Measurements from ENCODE around the gene HRG.
"Not testable (repeated sequence)": the region's sequence is repeated elsewhere in the genome, so short reads cannot be mapped to it uniquely, and the experiment has no call there.

The HRG gene

DNA sequence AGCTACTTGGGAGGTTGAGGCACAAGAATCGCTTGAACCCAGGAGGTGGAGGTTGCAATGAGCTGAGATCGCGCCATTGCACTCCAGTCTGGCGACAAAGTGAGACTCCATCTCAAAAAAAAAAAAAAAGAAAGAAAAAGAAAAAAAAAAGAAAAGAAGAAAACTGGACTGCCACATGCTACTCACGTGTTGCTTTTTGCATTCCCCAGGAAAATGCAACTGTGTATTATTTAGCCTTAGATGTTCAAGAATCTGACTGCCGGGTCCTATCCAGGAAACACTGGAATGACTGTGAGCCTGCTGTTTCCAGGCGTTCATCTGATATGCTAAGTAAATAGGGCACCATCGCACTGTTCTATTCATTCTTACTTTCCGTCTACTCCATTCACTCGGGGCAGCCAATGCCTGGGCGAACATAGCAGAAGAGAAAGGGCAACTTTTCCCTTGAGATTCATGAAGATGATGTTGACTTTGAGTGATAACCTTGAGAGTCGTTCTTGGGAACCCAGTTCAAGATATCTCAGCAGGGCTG, 21.4 kb downstream of the HRG start:
- no peak overlapping the region for H3K9ac ChIP-seq (ENCODE audit: low read depth, low read length)
- no peaks in the 10 kb centered on the region for H3K36me3 ChIP-seq (ENCODE audit: insufficient read depth, low read depth, low read length)
- no peak overlapping the region for H3K27ac ChIP-seq (ENCODE audit: low read length)
- peaks cover 6% of the 10 kb centered on the region for H3K9me3 ChIP-seq (ENCODE audit: insufficient read depth, low read depth, low read length)
- H3K4me1 ChIP-seq (ENCODE audit: insufficient read depth, low read length): no peaks in the 10 kb centered on the region
- H3K27me3 ChIP-seq (ENCODE audit: insufficient read depth, low read length): no peaks in the 10 kb centered on the region
- no peak overlapping the region for H3K4me3 ChIP-seq (ENCODE audit: low read length)

DNA sequence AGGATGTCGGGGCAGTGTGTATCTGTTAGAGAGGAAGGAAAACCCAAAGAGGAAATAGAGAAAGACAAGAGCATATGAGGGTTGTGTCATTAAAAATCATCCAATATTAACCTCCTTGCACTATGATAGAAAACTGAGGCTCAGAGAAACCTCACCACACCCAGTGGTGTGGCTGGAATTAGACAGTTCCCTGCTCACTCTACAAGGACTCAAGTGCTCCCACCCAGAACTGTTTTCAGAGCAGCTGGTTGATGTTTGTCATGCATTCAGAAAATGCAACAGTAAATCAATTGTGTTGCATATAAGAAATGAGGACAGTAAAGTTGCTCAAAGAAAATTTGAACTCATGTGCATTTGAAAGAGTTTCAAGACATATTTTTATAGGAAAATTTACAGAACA, 24.5 kb downstream of the HRG start:
- not testable (repeated sequence) for H3K36me3 ChIP-seq (ENCODE audit: insufficient read depth, low read depth, low read length); H3K9ac ChIP-seq (ENCODE audit: low read depth, low read length); H3K4me3 ChIP-seq (ENCODE audit: low read length); H3K27me3 ChIP-seq (ENCODE audit: insufficient read depth, low read length); H3K9me3 ChIP-seq (ENCODE audit: insufficient read depth, low read depth, low read length); H3K4me1 ChIP-seq (ENCODE audit: insufficient read depth, low read length); H3K27ac ChIP-seq (ENCODE audit: low read length)

DNA sequence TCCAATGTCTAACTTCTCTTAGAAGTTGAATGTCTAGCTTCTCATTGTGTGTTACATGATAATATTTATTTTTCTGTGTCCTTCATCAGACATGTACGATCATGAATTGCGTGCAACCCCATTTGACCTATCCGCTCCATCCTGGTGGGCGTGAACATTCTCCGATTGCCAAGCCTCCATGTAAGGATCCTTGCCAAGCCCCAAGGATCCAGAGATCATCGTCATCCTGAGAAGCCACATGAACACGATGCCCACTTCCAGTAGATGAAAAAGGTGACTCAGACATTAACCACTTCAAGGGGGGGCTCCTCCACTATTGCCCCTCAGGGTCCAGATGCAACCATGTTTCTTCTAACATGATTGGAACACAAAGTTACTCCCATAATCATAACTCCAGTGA, 25.9 kb downstream of the HRG start:
- H3K4me3 ChIP-seq (ENCODE audit: low read length): no peak overlapping the region
- H3K9ac ChIP-seq (ENCODE audit: low read depth, low read length): no peak overlapping the region
- H3K9me3 ChIP-seq (ENCODE audit: insufficient read depth, low read depth, low read length): no peaks in the 10 kb centered on the region
- no peak overlapping the region for H3K27ac ChIP-seq (ENCODE audit: low read length)
- H3K36me3 ChIP-seq (ENCODE audit: insufficient read depth, low read depth, low read length): no peaks in the 10 kb centered on the region
- H3K4me1 ChIP-seq (ENCODE audit: insufficient read depth, low read length): peaks cover 4% of the 10 kb centered on the region; the same call in 1 of the 2 replicates
- no peaks in the 10 kb centered on the region for H3K27me3 ChIP-seq (ENCODE audit: insufficient read depth, low read length)

DNA sequence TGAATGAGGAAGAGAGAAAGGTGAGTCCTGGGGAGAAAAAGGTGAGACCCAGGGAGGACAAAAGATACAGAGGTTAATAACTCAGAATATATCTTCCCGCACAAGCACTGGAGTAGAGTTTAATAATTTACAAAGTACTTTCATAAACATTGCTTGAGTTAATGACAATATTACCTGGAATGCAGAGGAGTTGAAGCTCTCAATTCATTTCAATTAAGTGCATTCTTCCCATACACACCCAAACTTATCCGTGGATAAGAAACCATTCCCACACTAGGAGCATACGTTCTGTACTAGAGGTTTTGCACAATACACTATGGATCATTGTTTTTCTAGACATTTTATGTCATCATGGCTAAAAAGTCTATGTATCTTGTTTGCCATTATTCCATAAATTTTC, 28.0 kb downstream of the HRG start:
- H3K36me3 ChIP-seq (ENCODE audit: insufficient read depth, low read depth, low read length): no peaks in the 10 kb centered on the region
- H3K9ac ChIP-seq (ENCODE audit: low read depth, low read length): no peak overlapping the region
- H3K4me1 ChIP-seq (ENCODE audit: insufficient read depth, low read length): peaks cover 4% of the 10 kb centered on the region; the same call in 1 of the 2 replicates
- H3K4me3 ChIP-seq (ENCODE audit: low read length): no peak overlapping the region
- no peaks in the 10 kb centered on the region for H3K27me3 ChIP-seq (ENCODE audit: insufficient read depth, low read length)
- H3K9me3 ChIP-seq (ENCODE audit: insufficient read depth, low read depth, low read length): no peaks in the 10 kb centered on the region
- no peak overlapping the region for H3K27ac ChIP-seq (ENCODE audit: low read length)

DNA sequence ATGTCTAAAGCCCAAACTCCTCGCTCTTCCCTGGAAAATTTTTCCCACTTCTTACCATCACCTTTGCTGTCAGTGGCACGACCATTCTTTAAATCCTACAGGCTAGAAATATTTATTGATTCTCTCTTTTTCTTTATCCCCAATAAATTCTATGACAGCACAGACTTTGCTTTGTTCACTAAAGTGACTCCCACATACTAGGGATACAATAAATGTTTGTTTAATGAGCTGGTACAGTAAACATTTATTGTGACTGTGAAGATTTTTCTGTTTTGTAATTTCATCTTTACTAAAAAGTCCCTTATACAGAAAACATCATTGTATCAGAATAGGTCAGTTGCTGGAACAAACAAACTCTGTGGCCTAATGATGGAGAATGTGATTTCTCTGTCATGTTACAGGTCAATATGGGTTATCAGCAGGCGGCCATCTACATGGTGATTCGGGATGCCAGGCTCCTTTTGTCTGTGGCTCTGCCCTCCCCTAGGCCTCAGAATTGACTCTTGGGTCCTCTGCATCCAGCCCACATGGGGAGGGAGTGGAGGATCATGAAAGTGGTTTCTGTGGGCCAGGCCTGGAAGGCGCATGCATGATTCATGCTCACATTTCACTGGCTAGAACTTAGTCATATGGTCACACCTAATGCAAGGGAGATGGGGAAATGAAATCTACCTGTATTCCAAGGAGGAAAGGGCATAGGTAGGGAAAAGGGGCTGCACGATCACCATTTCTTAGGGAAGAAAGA, 28.6 kb downstream of the HRG start:
- no peaks in the 10 kb centered on the region for H3K9me3 ChIP-seq (ENCODE audit: insufficient read depth, low read depth, low read length)
- H3K4me1 ChIP-seq (ENCODE audit: insufficient read depth, low read length): peaks cover 4% of the 10 kb centered on the region; the same call in 1 of the 2 replicates
- no peaks in the 10 kb centered on the region for H3K27me3 ChIP-seq (ENCODE audit: insufficient read depth, low read length)
- H3K4me3 ChIP-seq (ENCODE audit: low read length): no peak overlapping the region
- no peak overlapping the region for H3K27ac ChIP-seq (ENCODE audit: low read length)
- no peak overlapping the region for H3K9ac ChIP-seq (ENCODE audit: low read depth, low read length)
- H3K36me3 ChIP-seq (ENCODE audit: insufficient read depth, low read depth, low read length): no peaks in the 10 kb centered on the region

DNA sequence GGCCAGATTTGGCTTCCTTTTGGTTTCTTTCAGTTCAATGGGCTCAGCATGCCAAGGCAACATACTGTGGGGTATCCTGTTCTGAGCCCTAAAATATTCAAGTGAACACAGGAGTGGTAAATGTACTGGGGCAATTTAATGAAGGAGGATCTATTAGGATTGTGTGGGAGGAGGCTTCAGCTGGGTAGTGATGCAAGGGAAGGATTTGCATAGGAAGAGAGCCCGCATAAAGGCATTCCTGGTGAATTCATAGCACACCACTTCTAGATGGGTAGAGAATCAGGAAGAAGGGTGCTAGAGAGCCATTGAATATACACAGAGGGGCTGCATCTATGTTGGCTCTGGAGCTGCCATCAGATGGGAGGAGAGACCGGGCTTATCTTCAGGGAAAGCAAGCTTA, 30.7 kb downstream of the HRG start:
- H3K27ac ChIP-seq (ENCODE audit: low read length): no peak overlapping the region
- no peaks in the 10 kb centered on the region for H3K9me3 ChIP-seq (ENCODE audit: insufficient read depth, low read depth, low read length)
- H3K36me3 ChIP-seq (ENCODE audit: insufficient read depth, low read depth, low read length): no peaks in the 10 kb centered on the region
- H3K4me3 ChIP-seq (ENCODE audit: low read length): no peak overlapping the region
- H3K4me1 ChIP-seq (ENCODE audit: insufficient read depth, low read length): peaks cover 4% of the 10 kb centered on the region; the same call in 1 of the 2 replicates
- no peaks in the 10 kb centered on the region for H3K27me3 ChIP-seq (ENCODE audit: insufficient read depth, low read length)
- no peak overlapping the region for H3K9ac ChIP-seq (ENCODE audit: low read depth, low read length)

- no peaks in the 10 kb centered on the region for H3K36me3 ChIP-seq (ENCODE audit: insufficient read depth, low read depth, low read length)
- no peak overlapping the region for H3K9ac ChIP-seq (ENCODE audit: low read depth, low read length)
- H3K27me3 ChIP-seq (ENCODE audit: insufficient read depth, low read length): no peaks in the 10 kb centered on the region
- H3K4me1 ChIP-seq (ENCODE audit: insufficient read depth, low read length): peaks cover 4% of the 10 kb centered on the region; the same call in 1 of the 2 replicates
- no peak overlapping the region for H3K27ac ChIP-seq (ENCODE audit: low read length)
- H3K4me3 ChIP-seq (ENCODE audit: low read length): no peak overlapping the region
- no peaks in the 10 kb centered on the region for H3K9me3 ChIP-seq (ENCODE audit: insufficient read depth, low read depth, low read length)
These were observed 31.7 kb downstream of the HRG start for GRCh38 chr3:186697510-186697909.

GRCh38 chr3:186700267-186700666, 34.5 kb downstream of the HRG start:
- no peak overlapping the region for H3K9ac ChIP-seq (ENCODE audit: low read depth, low read length)
- H3K27ac ChIP-seq (ENCODE audit: low read length): no peak overlapping the region
- H3K9me3 ChIP-seq (ENCODE audit: insufficient read depth, low read depth, low read length): no peaks in the 10 kb centered on the region
- H3K4me1 ChIP-seq (ENCODE audit: insufficient read depth, low read length): no peaks in the 10 kb centered on the region
- H3K27me3 ChIP-seq (ENCODE audit: insufficient read depth, low read length): no peaks in the 10 kb centered on the region
- no peak overlapping the region for H3K4me3 ChIP-seq (ENCODE audit: low read length)
- no peaks in the 10 kb centered on the region for H3K36me3 ChIP-seq (ENCODE audit: insufficient read depth, low read depth, low read length)

DNA sequence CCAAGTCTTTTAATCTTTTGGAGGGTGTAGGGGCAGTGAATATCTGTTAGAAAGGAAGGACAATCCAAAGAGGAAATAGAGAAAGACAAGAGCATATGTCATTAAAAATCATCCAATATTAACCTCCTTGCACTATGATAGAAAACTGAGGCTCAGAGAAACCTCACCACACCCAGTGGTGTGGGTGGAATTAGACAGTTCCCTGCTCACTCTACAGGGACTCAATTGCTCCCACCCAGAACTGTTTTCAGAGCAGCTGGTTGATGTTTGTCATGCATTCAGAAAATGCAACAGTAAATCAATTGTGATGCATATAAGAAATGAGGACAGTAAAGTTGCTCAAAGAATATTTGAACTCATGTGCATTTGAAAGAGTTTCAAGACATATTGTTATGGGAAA, 36.6 kb downstream of the HRG start:
- not testable (repeated sequence) for H3K27ac ChIP-seq (ENCODE audit: low read length); H3K27me3 ChIP-seq (ENCODE audit: insufficient read depth, low read length); H3K4me1 ChIP-seq (ENCODE audit: insufficient read depth, low read length); H3K9ac ChIP-seq (ENCODE audit: low read depth, low read length); H3K9me3 ChIP-seq (ENCODE audit: insufficient read depth, low read depth, low read length); H3K36me3 ChIP-seq (ENCODE audit: insufficient read depth, low read depth, low read length); H3K4me3 ChIP-seq (ENCODE audit: low read length)

GRCh38 chr3:186705882-186706780, 40.3 kb downstream of the HRG start:
- H3K4me1 ChIP-seq (ENCODE audit: insufficient read depth, low read length): no peaks in the 10 kb centered on the region; the same call in 1 of the 2 replicates
- no peak overlapping the region for H3K27ac ChIP-seq (ENCODE audit: low read length)
- no peak overlapping the region for H3K4me3 ChIP-seq (ENCODE audit: low read length)
- H3K36me3 ChIP-seq (ENCODE audit: insufficient read depth, low read depth, low read length): no peaks in the 10 kb centered on the region
- H3K9me3 ChIP-seq (ENCODE audit: insufficient read depth, low read depth, low read length): no peaks in the 10 kb centered on the region
- H3K9ac ChIP-seq (ENCODE audit: low read depth, low read length): no peak overlapping the region
- H3K27me3 ChIP-seq (ENCODE audit: insufficient read depth, low read length): no peaks in the 10 kb centered on the region

- H3K9ac ChIP-seq (ENCODE audit: low read depth, low read length): no peak overlapping the region
- no peaks in the 10 kb centered on the region; the same call in 1 of the 2 replicates for H3K4me1 ChIP-seq (ENCODE audit: insufficient read depth, low read length)
- H3K36me3 ChIP-seq (ENCODE audit: insufficient read depth, low read depth, low read length): no peaks in the 10 kb centered on the region
- no peaks in the 10 kb centered on the region for H3K9me3 ChIP-seq (ENCODE audit: insufficient read depth, low read depth, low read length)
- H3K4me3 ChIP-seq (ENCODE audit: low read length): no peak overlapping the region
- H3K27me3 ChIP-seq (ENCODE audit: insufficient read depth, low read length): no peaks in the 10 kb centered on the region
- no peak overlapping the region for H3K27ac ChIP-seq (ENCODE audit: low read length)
These were observed 43.3 kb downstream of the HRG start for GRCh38 chr3:186708983-186709679.
